HFF-Myc (cell line): ENCODE results near the gene SCAPER.
"Not testable (repeated sequence)": the region's sequence is repeated elsewhere in the genome, so short reads cannot be mapped to it uniquely, and the experiment has no call there.

Experiments
- DNase-seq: peaks from one replicate; pipeline ENCODE4 v3.0.0-alpha.2; 2011; ENCODE audit warnings: low read depth; ENCODE audit errors: extremely low read depth
- H3K4me3 ChIP-seq: replicated peaks from 2 replicates; pipeline ENCODE4 v1.5.1; 2011; ENCODE audit warnings: low read depth, mild to moderate bottlenecking, control low read depth, low read length
- TF ChIP-seq, protein P1 (sequence below): IDR thresholded peaks from 2 replicates; pipeline ENCODE4 v1.5.1; 2012; ENCODE audit warnings: mild to moderate bottlenecking, low read depth, low read length, control low read depth; ENCODE audit errors: missing control alignments

The SCAPER gene

DNA sequence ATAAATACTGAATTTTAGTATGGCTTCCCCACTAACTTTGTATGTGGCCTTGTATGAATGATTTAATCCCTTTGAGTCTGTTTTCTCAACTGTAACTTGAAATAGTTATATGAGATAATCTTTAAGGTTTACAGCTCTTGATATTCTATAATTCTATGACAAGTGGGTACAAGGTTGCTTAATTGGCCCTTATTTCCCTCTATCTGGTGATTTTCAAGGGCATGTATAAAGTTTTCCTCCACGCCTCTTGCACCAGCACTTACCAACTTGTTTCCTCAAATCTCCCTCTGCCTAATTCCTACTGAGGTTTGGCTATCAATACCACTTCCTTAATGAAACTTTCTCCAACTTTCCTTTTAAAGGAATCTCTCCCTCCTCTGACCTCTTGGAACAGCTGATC is 455.7 kb downstream of the SCAPER start:
- no peak overlapping the region for H3K4me3 ChIP-seq
- DNase-seq, result no peak
- TF ChIP-seq, protein P1, sequence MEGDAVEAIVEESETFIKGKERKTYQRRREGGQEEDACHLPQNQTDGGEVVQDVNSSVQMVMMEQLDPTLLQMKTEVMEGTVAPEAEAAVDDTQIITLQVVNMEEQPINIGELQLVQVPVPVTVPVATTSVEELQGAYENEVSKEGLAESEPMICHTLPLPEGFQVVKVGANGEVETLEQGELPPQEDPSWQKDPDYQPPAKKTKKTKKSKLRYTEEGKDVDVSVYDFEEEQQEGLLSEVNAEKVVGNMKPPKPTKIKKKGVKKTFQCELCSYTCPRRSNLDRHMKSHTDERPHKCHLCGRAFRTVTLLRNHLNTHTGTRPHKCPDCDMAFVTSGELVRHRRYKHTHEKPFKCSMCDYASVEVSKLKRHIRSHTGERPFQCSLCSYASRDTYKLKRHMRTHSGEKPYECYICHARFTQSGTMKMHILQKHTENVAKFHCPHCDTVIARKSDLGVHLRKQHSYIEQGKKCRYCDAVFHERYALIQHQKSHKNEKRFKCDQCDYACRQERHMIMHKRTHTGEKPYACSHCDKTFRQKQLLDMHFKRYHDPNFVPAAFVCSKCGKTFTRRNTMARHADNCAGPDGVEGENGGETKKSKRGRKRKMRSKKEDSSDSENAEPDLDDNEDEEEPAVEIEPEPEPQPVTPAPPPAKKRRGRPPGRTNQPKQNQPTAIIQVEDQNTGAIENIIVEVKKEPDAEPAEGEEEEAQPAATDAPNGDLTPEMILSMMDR, result no peak

DNA sequence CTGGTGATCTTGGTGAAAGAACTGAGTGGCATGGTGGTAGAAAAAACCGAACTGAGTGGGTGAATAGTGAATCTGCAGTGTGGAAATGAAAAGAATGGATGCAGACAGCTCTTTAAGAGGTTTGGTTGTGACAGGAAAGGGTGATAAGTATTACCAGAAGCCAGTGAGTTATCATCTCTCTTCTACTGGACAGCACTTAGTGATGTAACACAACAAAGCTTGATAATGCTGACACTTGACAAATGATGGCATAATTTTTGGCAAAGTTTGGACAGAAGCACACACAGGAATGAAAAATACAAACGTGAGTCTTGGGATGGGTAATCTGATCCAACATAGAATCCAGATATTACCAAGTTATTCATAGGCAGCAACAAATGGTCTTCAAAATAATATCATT is 456.4 kb downstream of the SCAPER start:
- H3K4me3 ChIP-seq, result no peak overlapping the region
- TF ChIP-seq, protein P1, result no peak
- no peak for DNase-seq

DNA sequence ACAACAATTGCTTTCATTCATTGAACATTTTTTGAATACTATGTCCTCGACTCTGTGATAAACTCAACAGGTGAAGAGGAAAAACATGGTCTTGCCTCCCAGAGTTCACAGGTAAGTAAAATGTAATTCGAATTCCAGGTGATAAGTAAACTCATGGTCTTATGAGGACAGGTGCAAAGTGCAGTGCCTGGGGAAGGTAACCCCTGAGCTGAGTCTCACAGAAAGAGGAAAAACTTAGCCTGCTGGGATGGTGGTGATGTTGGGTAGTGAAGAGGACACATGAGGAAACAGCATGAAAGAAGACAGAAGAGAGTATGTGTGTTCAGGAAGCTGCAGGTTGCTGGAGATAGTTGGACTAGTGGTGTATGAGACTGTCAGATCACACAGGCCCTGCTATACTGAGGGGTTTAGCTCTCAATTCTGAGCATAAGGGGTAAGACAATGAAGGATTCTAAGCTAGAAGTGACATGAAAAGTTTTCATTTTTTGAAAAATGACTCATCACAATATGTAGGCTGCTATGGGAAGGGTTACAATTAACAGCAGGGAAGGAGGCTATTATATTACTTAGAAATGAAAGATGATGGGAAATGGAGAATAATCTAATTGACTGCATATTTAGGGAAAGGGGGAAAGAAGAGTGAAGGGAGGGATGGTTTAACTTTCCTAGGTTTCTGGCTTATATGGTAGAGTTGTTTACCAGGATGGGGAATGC is 457.3 kb downstream of the SCAPER start:
- TF ChIP-seq, protein P1, result no peak
- no peak for DNase-seq
- no peak overlapping the region for H3K4me3 ChIP-seq

DNA sequence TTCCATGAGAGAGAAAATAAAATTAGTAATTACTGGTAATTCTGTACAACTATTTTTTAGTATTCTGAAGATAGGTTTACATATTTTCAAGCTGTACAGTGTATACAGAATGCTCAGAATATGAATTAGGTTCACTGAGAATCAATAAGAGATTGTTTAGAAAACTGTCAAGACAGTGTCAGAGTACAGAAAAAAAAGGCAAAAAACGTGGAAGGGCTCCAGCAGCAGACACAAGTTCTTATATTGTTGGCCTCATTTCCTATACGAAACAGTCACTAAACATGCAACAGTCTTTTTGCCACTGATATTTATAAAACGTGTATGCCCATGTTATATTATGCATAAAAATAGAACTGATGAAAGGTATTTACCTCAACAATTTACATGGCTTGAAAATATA is 464.7 kb downstream of the SCAPER start:
- no peak for DNase-seq
- TF ChIP-seq, protein P1, result no peak
- no peak overlapping the region for H3K4me3 ChIP-seq

DNA sequence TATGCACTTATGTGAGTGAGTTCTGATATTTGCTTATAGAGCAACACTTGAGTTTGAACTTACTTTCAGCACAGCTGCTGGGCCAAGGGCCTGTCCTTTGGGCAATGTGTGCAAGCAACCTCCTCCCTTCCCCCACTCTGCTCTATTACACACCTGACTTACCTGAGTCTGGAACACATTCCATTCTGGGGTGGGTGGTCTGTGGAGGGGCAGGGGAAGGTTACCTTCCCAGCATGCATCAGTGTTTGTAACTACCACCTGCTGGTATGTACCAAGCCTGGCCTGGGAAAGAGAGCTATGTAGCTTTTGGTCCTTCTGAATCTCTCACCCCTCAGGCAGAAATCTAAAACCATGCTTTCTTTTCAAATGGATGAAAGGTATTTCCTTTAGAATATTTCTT is 465.6 kb downstream of the SCAPER start:
- TF ChIP-seq, protein P1, result no peak
- no peak for DNase-seq
- H3K4me3 ChIP-seq, result no peak overlapping the region

DNA sequence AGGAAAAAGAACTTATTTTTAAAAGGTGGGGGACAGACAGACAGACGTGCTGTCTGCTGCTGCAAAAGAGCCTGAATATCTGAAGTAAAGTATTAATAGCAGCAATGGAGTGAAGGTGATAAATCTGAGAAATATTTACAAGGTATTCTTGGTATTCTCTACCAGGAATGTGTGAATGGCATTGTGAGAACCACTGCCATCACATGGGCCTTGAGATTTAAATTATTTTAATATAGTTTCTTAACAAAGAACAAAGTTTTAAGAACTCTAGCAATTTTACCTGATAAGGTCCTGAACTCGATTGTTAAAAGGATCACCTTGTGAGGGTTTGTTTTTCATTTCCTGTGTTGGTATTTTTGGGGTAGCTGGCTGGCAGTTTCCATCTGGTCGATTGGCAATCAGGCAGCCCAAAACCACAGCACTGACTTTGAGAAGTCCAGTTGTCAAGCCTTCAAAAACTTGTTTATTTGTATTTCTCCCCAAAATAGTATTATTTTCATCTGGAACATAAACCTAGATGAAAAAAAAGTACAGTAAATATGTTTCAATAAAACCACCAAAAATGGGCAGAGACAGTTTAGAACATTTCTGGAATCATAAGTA is 471.2 kb downstream of the SCAPER start:
- TF ChIP-seq, protein P1, result no peak
- DNase-seq, result no peak

DNA sequence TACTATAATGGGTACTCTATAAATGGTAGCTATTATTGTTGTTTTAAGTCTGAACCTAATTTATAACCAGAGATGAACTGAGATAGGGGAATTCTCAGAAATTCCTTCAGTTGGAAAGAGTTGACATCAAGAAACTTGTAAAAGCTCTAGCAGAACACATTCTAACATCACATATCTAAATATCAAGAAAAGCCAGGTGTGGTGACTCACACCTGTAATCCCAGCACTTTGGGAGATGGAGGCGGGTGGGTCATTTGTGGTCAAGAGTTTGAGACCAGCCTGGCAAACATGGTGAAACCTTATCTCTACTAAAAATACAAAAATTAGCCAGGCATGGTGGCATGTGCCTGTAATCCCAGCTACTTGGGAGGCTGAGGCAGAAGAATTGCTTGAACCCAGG is 472.1 kb downstream of the SCAPER start:
- not testable (repeated sequence) for H3K4me3 ChIP-seq, DNase-seq

More for the DNA sequence above, 471.2 kb downstream of the SCAPER start:
- H3K4me3 ChIP-seq, result no peak overlapping the region
